GM19438 (cell line): ENCODE data around the gene LMNTD2.

Experiments used
- ATAC-seq: cut with Tn5 transposase; IDR thresholded peaks from one replicate; pipeline ENCODE4 v1.9.1; 2021; ENCODE audit warnings: low read depth; ENCODE audit not compliant: unreplicated experiment

Gene LMNTD2

DNA sequence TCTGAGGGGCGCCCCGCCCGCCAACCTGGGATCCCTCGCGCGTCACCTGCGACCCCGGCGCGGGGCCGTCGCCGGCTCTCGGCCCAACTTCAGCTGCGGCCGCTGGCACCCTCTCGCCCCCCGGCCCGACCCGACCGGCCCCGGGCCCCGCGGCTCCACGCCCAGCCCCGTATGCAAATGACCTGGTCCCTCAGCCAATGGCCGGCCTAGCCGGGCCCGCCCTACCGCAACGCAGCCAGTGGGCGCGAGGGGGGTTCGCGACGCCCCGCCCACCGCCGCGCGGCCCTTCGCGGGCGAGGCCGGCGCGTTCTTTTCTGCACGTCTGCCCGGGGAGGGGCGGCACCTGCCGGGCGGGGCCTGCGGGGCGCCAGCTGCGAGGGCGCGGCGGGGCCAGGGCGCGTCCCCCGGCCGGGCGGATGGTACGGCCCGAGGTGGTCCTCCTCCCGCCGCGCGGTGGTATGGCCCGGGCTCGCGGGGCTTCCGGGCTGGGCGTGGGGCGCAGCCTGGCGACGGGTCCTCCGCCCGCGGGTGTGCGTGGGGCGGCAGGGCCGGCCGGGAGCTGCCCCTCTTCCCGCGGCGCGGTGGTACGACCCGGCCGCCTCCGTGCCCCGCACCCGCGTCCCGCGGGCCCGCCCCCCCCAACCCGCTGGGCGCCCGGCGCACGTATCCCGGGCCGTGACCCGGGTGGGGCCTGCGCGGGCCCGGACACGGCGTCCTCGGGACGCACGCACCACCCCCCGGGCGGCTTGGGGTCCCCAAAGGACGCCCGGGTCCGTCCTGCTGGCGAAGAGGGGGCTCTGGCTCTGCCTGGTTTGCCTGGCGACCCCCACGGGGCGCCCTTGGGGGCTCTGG, 8.0 kb upstream of the LMNTD2 start:
- ATAC-seq: peak; percentile 89

DNA sequence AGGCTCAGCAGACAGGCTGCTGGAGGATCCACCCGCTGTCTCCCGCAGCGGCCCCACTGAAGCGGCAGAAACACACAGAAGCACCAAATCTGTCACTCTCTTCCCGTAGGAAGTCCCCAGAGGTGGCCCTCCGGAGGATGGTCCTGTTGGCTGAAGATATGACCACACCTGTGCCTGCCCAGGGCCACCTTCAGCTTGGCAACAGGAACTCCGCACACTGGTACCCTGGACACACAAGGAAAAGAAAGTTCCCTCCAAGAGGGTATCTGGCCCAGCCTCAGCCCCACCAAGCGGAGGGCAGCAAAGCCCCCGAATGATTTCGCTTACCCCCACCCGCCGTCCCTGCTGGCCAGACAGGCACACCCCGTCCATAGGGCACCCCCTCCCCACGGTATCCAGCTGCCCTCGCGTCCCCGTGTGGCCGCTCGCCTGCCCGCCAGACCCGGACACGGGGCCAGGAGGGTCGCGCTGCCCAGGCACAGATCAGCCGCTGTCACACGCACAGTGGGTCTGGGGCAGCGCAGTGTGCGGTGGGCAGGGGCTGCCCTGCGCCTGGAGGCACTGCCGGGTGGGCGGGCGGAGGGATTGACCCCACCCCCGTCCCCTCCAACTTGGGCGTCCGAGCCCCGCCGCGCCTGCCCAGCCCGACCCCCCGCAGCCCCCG, 7.2 kb upstream of the LMNTD2 start:
- peak; percentile 19 for ATAC-seq

DNA sequence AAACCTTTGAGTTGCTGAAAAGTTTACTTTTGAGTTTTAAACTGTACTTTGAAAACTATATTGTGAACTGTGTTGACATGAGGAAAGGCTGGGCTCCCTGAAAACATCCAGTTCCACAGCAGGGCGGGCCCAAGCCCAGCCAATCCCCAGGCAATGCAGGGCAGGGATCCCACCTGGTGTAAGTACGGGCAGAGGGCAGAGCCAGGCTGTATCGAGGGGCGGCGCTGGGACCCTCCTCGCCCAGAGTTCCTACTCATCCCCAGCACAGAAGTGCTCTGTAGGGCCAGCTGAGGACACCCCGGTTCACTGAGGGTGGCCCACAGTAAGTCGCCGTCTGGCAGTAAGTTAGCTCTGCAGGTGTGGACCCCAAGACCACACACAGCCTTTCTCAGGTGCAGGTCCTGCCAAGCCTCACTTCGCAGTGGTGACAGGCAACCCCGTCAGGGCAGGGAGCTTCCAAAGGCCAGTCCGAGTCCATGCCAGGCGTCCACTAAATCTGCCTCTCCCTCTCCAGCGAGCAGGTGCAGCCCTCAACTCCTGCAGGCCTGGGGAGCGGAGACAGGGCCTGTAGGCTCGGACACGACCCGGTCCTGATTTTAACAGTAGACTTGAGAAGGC, 6.6 kb upstream of the LMNTD2 start:
- no peak for ATAC-seq

DNA sequence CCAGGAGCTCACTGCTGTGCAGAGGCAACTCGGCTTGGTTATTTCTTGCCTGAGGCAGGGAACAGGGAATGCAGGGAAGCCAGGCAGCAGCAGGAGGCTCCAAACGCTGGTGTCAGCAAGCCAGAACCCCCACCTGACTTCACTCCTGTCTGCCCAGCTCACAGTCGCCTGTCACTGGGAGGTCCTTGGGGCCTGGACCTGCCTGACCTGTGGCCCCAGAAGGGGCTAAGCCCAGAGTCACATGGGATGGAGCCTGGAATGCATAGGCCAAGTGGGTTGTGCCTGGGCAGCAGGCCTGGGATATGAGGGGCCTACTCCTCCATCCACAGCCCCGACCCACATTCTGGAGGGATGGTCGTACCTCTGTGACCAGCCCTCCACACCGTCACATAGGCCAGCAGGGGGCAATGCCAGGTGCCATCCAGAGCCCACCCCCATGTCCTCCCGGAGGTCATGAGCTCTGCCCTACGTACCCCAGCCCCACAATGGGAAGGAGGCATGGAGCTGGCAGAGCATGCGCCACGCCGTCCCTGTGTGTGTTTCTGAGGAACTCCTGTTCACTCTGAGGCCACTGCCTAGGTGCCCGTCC, 5.5 kb upstream of the LMNTD2 start:
- ATAC-seq: no peak

DNA sequence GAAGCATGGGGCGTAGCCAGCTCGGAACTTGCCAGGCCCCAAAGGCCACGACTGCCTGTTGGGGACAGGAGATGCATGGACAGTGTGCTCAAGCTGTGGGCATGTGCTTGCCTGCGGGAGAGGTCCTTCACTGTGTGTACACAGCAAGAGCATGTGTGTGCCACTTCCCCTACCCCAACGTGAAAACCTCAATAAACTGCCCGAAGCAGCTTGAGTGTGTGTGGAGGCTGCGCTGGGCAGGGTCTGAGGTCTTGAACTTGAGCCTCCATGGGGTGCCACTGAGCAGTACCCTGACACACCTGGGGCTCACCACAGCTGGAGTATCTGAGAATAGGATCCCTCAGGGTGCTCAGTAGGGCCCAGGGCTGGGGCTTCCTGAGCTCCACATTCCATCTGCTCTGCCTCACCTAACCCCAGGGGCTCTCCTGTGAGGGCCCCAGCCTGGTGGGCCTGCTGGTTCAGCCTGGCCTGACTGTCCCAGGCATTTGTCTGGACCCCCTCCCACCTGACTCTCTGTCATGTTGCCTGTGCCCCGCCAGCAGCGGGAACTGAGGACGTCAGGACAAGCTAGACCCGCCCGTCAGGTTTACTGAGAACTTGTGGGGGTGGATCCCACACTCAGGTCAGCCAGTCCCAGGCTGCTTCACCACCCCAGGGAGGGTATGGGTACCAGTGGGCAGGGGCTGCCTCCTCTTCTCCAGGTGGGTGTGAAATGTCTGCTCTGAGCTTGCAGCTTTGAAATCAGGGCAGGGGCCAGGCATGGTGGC, 3.5 kb upstream of the LMNTD2 start:
- ATAC-seq: no peak

DNA sequence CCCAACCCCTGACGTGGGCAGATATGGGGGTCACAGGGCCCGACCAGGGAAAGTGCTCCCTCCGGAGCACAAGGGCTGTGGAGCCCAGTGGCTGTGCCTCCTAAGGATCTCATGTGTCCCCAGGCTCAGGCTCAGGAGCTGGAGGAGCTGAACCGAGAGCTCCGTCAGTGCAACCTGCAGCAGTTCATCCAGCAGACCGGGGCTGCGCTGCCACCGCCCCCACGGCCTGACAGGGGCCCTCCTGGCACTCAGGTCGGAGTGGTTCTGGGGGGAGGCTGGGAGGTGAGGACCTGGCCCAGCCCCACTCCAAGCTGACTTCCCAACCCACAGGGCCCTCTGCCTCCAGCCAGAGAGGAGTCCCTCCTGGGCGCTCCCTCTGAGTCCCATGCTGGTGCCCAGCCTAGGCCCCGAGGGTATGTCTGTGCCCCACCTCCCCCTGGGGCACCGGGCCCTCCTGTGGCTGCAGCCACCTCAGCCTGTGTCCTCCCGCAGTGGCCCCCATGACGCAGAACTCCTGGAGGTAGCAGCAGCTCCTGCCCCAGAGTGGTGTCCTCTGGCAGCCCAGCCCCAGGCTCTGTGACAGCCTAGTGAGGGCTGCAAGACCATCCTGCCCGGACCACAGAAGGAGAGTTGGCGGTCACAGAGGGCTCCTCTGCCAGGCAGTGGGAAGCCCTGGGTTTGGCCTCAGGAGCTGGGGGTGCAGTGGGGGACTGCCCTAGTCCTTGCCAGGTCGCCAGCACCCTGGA, 2.7 kb upstream of the LMNTD2 start:
- ATAC-seq: no peak

DNA sequence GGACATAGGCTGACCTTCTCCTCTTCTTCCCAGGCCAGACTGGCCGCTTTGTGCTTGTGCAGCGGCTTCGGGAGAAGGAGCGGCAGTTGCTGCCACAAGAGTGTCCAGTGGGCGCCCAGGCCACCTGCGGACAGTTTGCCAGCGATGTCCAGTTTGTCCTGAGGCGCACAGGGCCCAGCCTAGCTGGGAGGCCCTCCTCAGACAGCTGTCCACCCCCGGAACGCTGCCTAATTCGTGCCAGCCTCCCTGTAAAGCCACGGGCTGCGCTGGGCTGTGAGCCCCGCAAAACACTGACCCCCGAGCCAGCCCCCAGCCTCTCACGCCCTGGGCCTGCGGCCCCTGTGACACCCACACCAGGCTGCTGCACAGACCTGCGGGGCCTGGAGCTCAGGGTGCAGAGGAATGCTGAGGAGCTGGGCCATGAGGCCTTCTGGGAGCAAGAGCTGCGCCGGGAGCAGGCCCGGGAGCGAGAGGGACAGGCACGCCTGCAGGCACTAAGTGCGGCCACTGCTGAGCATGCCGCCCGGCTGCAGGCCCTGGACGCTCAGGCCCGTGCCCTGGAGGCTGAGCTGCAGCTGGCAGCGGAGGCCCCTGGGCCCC, 1.6 kb upstream of the LMNTD2 start:
- ATAC-seq: no peak

DNA sequence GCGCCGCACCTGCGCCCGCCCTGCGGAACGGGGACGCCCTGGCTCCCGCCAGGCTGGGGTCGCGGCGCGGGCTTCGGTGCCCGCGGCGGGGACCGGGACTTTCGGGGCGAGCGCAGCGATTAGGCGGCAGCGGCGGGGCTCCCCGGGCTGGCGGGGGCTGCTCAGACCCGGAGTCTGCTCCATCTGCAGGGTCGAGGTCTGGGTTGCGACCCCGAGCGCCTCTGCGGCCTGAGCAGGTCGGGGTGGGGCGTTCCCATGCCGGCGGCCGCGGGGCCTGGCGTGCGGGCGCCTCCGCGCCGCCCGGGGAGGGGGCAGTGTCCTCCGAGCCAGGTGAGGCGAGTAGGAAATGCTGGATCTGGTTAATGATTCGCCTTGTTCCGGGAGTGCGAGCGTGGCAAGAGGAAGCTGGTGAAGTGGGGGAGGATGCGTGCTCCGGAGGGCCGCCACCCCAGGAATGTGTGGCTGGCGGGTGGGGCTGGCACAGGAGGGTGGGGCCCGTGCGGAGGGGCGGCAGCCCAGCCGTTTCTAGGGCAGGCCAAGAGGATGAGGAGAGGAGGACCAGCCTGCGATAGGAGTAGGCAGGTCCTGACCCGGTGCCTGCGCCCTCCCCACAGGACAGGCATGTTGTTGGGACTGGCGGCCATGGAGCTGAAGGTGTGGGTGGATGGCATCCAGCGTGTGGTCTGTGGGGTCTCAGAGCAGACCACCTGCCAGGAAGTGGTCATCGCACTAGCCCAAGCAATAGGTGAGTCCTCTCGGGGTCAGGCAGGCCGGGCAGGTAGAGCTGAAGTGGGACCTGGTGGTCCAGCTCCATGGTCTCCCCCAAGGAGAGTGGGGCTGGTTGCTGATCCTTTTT, 838 bp upstream of the LMNTD2 start:
- peak; percentile 20 for ATAC-seq

DNA sequence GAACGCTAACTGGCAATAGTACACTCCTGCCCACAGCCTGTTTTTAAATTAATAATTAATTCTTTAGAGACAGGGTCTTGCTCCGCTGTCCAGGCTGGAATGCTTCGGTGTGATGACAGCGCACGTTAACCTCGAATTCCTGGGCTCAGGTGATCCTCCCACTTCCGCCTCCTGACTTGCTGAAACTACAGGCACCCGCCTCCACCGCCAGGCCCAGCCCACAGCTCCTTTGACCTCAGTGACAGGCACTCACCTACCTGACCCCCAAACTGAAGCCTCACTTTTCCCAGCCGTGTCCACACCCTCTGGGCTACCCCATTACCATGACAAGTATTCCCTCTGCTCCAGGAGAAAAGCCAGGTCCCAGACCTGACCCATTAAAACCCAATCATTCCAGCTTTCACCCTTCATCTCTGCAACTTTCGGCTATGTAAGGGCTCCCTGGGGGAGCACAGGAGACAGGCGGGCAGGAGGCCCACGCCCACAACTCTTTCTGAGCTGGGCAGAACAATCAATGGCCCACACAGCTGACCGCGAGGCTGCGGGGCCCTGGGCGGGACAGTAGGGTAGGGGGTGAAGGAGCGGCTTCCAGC, 730 bp downstream of the LMNTD2 start:
- no peak for ATAC-seq

DNA sequence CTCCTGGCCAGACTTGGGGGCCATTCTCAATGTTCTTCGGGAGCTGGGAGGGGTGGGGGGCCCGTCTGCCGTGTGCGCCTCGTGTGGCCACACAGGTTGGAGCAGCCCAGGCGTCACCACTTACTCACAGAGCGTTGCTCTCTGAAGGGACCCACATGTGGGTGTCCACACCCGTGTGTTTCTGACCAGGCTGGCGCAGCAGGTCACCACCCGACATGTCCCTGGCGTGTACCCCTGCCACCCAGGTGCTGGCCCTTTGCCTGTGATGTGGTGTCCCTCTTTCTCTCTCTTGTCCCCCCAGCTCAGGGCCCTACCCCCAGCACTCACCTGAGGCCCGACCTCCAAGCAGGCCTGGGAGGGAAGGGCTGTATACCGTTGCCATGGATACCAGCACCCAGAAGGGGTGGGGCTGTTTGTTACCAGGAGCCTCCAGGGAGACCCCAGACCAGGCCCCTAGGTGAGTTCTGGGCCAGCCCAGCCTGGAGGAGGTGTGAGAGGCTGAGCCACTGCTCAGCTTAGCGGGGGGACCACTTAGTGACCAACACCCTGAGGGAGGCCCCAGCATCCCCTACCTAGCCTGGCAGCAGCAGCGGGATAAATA, 1.4 kb downstream of the LMNTD2 start:
- ATAC-seq: no peak

DNA sequence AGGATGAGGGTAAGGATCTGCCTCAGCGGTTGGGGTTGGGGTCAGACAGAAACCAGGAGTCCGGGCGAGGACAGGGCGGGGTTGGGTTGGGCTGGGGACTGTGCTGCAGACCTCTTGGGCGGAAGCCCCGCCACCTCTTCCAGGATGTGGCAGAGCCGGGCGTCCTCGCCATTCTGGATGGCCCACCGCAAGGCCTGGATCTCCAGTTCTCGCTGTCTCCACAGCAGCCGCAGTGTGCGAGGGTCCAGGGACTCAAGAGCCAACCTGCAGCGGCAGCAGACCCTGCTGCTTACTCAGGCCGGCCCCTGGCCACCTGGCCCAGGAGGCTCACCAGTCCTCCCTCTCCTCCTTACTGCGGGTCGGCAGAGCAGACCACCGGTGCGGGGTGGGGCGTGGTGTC, 2.0 kb downstream of the LMNTD2 start:
- no peak for ATAC-seq

DNA sequence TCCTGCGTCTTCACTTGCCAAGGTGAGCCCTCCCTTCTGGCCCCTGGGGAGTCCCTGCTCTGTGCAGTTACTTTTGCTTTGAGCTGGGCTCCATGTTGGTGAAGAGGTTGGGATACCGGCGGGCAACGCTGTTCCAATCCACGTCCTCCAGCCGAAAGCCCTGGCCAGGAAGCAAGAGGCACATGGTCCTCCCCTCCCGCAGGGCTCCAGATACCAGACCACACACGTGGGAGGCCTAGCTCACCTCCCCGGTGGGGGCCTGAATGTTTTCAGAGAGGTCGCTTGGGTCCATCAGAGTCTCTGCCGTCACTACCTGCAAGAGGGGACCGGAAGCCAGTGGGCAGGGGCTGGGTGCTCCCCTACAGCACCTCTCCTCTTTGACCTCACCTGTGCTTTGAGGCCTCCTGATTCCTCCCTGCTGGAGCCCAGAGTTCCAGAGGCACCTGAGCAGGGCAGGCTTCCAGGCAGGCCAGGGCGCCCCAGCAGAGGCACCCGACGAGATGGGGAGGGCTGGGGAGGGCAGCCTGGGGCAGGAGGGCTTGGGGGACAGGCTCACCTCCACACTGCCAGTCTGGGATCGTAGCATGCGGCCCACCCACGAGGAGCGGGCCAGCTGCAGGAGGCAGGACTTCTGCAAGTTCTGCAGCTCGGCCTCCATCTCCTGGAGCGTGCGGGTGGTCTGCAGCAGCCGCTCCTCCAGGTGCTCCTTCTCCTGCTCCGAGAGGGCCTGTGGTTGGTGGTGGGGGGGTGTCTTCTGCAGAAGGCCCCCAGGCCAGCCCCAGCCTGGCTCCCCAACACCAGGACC, 3.0 kb downstream of the LMNTD2 start:
- ATAC-seq: no peak

DNA sequence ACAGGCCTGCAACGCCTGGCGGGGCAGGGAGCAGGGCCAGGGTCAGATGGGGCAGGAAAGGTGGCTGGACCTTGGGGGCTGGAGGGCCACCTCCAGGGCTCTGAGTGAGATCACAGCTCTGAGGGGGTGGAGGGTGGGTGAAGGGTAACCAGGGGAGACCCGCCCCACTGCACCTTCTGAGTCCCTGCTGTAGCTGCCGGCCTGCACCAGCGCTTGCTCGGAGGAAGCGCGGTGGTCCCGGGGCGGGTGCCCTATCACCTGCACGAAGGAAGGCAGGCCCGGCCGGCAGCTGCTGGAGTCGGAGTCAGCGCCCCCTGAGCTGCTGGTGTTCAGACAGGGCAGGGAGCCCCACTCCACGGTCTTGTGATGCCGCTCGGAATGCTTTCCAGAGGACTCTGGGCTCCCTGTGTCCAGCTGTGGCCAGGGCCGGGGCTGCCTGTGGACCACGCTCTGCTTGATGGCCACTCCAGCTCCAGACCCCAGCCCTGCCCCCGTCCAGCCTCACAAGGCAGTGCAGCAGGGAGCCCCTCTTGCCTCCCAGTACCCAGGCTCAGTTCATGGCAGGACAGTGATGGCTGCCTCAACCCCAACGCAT, 3.8 kb downstream of the LMNTD2 start:
- no peak for ATAC-seq

DNA sequence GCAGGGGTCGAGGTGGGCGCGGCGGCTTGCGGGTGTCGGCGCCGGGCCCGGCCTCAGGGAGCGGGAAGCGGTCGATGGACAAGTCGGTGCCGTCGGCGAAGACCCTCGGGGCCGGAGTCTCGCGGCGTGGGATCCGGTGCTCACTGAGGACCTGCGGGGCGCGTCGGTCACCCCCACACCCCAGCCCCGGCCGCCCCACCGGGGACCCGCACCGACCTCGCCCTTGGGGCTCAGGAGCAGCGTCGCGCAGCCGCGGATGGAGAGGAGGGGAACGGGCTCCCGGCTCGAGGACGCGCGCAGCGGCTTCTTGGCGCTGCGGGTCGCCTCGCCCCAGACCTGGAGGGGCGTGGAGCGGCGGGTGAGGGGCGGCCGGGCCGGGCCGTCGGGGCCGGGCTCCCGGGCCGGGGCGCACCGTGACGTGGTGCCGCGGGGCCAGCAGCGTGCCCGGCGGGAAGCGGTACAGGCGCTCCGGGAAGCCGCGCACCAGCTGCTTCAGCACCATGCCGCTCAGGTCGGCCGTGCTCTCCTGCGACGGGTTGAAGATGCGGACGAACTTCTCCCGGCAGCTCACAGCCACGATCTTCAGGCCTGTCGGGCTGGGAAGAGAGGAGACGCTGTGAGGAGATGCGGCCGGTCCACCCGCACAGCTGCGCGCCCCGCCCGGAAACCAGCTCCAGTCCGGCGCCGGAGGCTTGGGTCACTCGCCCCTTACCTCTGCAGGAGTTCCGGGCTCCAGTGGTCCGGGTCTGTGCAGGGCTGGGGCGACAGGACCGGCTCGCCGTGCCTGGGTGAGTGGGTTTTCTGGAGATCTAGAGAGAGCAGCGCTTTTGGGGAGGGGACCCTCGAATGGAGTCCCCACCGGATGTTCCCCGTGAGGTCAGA, 4.5 kb downstream of the LMNTD2 start:
- no peak for ATAC-seq

DNA sequence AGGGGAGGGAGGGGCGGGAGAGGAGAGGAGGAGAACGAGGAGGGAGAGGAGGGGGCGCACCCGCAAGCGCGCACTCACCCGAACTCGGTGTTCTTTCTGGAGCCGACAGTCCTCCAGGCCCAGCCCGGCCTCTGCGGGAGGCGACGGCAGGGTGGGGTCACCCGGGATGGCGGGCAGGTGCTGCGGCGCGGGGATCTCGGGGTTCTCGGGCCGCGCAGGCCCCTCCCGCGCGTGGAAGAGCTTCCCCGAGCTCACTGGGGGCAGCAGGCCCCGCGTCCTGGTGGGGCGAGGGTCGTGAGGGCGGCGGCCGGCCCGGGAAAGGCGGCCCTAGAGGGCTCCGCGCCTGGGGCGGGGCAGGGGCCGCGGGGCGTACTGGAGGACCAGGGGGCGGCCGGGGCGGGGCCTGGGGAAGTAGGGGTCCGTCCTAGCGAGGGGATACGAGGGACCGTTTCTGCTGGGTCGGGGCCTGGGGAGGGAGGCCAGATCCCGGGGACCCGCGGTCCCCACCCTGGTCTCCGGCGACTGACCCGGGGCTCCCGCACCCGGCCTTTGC, 5.2 kb downstream of the LMNTD2 start:
- ATAC-seq: no peak
